NCI-H2171 treated with DMSO at 0.1 percent for 48 hours (cell line): ENCODE data around the gene CRABP2.
A peak's percentile ranks its signal among the peaks of the same experiment; 100 is the strongest.

Experiments used
- DNase-seq: peaks from one replicate; lab custom pipeline; 2025; lab: John Stamatoyannopoulos, UW

Gene CRABP2

GRCh38 chr1:156690675-156691036 lies 14.7 kb downstream of the CRABP2 start:
- no peak for DNase-seq

- DNase-seq: peak; percentile 43
Observed at GRCh38 chr1:156689953-156690674, 15.3 kb downstream of the CRABP2 start.

- DNase-seq: peak; percentile 72
Observed at GRCh38 chr1:156689035-156689952, 16.1 kb downstream of the CRABP2 start.

GRCh38 chr1:156684227-156684782 lies 21.1 kb downstream of the CRABP2 start:
- no peak for DNase-seq

- no peak for DNase-seq
Observed at GRCh38 chr1:156682166-156682890, 23.1 kb downstream of the CRABP2 start.

GRCh38 chr1:156681196-156681960 lies 24.0 kb downstream of the CRABP2 start:
- DNase-seq: no peak

- no peak for DNase-seq
Observed at GRCh38 chr1:156680056-156680455, 25.3 kb downstream of the CRABP2 start.

- peak; percentile 70 for DNase-seq
Observed at GRCh38 chr1:156677616-156678596, 27.5 kb downstream of the CRABP2 start.

GRCh38 chr1:156676820-156677615 lies 28.4 kb downstream of the CRABP2 start, which contains the start of gene NES:
Gene NES, minus strand, starts transcription at chr1:156677407. Its CDS starts 143 bp downstream, at chr1:156677264.
- DNase-seq: no peak

- DNase-seq: no peak
Observed at GRCh38 chr1:156676114-156676819, 29.1 kb downstream of the CRABP2 start.

- DNase-seq: peak; percentile 74
Observed at GRCh38 chr1:156675210-156676113, 29.9 kb downstream of the CRABP2 start.

- no peak for DNase-seq
Observed at GRCh38 chr1:156673387-156674121, 31.8 kb downstream of the CRABP2 start.

- no peak for DNase-seq
Observed at GRCh38 chr1:156671804-156672203, 33.6 kb downstream of the CRABP2 start.

GRCh38 chr1:156670791-156671190 lies 34.6 kb downstream of the CRABP2 start:
- no peak for DNase-seq

GRCh38 chr1:156670359-156670758 lies 35.0 kb downstream of the CRABP2 start:
- no peak for DNase-seq

GRCh38 chr1:156669794-156670193 lies 35.6 kb downstream of the CRABP2 start:
- DNase-seq: no peak
